Activated CD4-positive, alpha-beta T cell treated with anti-CD3 and anti-CD28 coated beads for 24 hours (primary cell): Measurements from ENCODE around the gene MDK.

Experiments
- DNase-seq, 2 donors: peaks; one replicate each; pipeline ENCODE4 v3.0.0-alpha.2; 2020; ENCODE audit warnings: low read depth in 2 of 2

Gene MDK

DNA sequence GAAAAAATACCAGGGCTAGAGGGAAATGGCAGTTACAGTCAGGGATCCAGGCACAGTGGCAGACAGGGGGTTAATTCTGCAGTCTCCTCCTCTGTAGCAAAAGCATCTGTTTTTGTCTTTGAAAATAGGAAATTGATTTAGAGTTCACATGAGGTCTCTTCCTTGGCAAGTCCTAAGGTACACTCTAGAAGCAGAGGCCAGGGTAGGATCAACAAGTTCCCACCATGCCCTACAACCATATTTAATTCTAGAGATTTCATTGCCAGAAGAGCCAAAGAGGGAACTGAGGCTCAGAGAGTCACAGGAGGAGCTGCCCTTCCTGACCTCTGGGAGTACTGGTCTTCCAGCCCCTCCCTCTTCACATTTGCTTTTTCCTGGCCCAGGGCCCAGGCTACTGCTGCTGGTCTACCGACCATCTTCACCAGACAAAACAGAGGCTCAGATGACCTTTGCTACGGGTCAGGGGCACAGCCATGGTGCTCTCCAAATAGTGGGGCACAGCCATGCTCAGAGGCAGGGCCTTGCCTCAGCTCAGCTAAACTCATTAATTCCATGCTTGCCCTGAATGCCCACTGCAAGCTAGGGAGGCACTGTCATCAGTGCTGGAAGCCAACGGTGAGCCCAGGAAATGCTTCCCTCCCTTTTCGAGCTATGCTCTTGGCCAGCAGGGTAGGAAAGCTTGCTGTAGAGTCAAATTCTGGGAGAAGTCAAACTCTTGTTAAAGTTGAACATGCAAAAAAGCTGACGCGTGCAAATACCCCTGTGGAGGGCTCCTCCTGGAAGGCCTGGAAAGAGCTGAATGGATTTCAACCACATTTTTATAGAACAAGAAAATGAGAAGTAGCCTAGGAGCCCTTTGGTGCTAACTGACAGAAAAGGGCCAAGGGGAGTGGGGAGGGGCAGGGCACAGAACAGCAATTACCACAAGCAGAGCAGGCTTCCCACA is 21.8 kb downstream of the MDK start:
- DNase-seq: no peak

DNA sequence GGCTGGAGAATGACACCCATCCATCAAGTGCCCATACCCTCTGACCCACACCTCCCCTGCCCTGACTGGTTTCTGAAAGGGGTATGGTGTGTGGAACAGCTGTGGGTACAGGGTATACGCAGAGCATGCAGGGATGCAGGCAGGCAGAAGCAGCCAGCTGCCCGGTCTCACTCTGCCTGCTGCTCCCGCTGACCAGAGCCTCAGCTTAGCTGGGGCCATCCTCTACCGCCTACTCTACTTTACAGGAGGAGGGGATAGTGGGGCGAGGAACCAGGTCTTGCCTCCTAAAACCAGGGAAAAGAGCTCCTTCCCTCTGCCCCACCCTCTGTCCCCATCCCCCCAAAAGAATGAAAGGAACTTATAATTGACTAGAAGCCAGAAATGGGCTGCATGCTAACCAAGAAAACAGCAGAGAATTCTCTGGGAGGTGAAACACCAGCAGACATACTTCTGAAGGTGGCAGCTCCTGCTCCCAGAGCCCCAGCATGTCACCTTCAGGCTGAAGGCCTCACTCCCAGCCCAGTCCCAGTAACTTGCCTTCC is 23.1 kb downstream of the MDK start:
- DNase-seq: no peak

DNA sequence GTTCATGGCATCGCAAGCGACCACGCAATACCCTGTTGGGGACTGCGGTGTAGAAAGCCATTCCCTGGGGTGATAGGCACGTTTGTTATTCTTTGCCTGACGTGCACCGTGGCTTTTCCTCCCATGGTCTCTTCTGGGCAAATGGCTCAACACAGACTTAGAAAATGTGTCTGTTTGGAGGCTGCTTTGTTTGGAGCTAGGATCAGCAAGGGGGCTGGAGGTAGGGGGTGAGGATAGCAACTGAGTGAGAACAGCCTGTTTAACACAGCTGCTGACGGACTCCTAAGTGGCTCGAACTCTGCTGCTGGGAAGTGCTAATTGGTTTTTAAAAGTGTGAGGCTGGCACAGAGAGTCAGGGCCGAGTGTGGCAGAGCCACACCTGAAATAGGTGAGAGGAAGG is 26.2 kb downstream of the MDK start:
- DNase-seq: no peak

DNA sequence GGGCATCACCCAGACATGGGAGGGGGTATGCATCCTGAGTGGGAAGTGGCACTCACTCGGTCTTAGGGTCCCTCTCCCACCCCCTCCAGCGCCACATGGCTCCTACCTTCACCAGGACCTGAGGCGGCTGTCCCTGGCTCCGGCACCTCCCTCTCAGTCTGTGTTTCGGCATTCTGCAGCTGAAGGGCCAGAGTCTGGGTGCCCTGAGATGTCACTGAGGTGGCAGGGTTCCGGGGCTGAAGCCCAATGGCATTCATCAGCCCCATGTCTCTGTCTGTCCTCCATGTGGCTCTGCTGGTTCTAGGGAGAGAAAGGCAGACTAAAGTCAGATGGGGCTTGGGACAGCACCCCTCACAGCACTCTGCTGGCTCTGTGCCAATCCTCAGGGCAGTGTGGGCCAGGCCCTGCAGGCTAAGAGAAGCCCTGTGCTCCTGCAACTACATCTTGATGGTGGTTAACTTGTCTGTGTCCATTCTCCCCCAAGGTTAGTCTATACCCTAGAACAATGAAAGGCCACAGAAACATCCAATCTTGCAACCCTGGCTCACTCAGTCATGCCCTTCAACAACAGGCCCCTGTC is 27.0 kb downstream of the MDK start:
- no peak for DNase-seq

DNA sequence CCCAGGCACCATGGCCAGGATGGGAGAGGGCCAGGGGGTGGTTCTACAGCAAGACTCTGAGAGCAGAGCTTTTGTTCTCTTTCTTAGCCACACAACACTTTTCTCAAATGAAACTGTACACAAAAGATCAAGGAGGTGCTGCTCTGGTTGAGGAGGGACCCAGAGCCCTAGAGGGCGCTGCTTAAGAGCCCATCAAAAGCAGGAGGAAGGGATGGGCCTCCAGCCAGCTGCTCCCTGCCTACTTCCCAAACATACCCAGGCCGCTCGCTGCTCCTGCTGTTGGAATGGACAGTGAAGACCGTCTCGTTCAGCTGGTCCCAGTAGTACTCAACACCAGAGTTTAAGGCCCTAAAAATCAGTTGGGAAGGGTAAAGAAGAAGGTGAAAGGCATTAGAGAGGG is 28.6 kb downstream of the MDK start:
- DNase-seq: no peak

DNA sequence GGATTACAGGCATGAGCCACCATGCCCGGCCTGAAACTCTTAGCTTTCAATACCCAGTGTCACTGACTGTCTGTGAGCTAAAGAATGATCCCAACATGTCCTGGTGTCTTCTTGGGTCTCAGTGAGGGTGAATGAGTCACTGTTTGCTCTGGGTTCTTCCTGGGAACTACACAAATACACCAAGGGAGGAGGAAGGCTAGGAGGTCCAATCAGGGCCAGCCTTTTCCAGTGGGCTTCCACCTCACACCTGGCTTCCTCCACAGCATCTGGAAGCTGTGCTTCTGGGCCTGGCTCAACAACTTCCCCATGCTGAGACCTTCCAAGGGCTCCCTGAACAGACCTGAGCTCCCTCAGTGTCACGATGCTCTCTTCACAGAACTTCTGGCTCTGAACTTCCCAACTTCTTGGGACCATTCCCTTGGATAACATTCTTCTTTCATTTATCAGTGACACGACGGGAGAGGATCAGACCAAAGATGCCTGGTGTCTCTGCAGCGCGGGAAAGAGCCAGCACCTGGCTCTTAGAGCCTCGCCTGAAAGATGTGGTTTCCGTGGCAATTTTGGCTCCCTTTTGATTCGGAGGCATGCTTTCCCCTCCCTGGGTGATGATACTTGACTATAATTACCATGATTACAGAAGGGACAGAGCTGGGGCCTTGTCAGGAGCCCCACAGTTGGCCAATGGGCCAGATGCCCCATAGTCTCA is 32.4 kb downstream of the MDK start:
- DNase-seq: no peak

DNA sequence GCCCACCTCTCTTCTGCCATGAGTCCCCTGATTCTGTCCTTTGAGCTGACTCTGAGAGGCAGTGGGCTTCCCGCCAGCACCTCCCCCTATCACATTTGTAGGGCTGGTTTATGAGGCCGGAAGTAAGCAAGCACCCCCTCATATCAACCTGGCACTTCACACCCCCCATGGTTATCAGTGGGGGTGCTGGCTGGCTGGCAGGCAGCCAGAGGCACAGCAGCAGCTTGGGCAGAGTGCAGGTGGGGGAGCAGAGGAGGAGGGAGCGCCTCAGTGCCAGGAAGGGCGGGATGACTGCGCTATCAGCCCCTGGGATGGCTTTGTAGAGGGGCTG is 33.0 kb downstream of the MDK start:
- no peak for DNase-seq

DNA sequence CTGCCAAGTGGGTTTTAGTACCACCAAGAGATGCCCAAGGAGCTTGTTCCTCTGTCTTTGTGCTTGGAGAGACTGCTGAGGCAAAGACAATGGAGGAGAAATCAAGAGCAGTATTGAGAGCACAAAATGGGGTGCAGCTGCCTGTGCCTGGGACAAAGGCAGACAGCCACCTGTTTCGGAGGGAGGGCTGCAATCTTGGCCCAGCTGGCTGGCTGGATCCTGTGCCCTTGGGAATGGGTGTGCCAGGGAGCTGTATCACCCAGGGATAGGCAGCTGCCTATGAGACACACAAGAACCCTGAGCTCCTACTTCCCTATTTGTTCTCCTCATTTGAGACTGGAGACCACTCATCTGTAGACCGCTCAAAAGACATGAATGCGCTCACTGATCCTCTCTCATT is 33.4 kb downstream of the MDK start:
- DNase-seq: no peak

DNA sequence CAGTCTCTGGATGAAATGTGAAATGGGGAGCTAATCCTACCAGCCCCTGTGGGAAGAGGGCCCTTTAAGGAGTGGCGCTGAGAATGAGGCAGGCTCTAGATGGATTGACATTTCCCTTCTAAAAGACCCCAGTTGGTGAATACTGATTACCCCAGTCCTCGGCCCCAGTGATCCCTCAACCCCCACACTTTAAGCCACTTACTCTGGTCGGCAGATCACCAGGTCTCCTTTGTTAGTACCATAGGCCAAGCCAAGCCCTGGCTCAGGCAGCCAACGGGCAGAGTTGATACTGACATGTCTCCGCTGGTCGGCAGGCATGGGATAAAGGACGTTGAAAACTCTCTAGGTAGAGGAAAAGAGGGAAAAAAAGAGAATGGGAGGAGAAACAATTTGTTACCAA is 36.2 kb downstream of the MDK start:
- no peak for DNase-seq

DNA sequence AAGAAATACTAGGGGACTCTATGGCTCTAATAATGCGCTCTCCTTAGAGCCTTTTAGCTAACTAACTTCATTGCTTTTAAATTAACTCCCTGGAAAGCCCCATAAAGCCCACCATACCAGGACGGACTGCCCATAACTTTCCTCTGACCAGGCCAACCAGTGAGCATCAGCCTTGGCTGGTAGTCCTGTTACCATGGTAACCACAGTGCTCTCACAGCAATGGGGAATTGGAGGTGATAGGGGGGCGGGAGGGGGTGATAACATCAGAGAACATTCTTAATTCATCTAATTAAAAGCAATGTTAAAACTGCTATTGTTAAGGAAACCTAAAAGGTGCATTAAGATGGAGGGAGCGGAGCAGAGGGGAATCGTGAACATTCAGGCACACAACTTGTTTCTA is 37.3 kb downstream of the MDK start:
- DNase-seq: no peak

DNA sequence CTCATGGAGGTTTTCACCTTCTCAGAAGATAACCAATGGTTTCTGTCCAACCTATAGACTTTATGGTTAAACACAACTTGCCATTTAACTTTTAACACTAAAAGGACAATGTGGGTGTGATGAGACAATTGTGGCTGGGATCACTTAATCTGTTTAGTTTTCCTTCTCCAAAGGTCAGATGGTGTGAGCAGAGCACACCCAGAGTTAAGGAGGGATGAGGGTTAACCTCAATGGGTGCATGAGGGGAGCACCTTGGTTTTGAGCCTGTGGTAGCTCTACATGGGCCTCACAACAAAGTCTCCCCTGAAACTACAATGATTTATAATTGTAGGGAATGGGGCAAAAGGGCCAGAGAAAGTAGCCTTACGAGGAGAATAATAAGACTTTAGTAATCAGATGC is 39.0 kb downstream of the MDK start:
- DNase-seq: no peak

DNA sequence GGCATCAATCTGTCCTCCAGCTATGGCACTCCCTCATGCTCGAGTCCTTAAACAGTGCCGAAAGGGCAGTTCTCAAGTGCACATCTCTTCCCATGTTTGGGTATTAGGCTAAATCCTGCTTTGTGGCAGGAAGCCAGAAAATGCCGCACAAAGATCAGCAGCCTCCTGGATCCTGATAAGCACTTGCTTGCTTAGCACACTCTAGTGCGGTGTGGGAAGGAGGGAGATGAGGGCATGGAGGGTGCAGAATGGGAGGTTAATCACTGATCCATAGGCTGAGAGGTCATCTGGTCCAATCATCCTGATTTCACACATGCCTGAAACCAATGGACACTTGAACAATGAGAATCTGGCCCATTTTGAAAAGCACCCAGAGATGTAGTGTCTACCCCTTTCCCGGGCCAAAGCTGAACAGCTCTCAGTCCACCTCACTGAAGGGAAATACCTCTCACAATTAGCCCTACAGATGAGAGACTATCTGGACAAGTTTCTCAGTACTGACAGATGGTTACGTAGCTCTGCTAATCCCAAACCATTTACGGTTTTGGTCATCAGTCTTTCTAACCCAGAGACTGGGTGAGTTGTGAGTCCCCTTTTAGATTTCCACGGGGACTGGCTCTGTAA is 39.9 kb downstream of the MDK start:
- DNase-seq: no peak

DNA sequence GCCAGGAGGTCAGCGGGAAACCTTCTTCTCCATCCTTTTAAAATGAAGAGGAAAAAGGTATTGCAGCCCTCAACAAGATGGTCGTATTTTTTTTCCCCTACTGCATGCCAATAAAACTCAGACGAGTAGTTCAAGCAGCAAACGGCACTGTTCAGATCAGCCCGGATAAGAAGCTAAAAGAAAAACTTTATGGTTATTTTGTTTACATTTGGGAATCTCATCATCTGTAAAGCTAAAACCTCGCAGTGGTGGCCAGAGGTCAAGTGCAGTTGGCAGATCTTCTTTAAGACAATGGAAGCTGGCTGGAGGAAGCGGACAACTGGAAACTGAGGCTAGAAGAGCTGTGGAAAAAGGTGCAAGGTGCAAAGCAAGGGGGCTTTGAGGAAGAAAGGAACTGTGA is 41.1 kb downstream of the MDK start:
- no peak for DNase-seq

DNA sequence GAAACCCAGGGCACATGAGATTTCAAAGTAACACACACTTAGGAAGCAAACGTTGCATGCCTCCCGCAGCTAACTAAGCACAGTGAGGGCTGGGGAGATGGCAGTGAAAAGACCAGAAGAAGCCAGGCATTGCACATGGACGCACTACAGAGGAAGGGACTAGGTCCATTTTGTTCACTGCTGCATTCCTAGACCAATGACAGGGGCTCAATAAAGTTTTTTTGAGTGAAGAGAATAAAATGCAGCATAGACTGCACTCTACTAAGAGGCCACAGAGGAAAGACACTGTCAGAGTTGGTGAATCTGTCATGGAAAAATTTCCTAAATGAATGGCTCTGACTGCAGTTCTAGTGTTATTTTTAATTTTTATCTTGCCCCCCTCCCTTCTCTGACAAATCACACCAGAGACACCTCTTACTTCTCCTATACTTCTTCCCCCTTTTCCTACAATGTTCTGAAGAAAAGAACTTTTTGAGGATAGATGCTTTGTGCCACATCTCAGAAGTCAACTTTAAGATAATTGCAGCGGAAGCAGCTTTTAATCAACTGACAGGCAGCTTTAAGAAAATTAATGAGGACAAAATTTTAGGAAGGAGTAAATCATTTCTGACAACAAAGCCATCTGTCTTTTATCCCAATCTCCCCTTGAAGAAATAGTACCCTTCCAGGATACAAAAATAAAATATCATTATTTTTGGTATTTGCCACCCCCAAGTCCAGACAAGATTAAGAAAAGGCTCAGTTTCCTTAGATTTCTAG is 44.9 kb downstream of the MDK start:
- DNase-seq: no peak

DNA sequence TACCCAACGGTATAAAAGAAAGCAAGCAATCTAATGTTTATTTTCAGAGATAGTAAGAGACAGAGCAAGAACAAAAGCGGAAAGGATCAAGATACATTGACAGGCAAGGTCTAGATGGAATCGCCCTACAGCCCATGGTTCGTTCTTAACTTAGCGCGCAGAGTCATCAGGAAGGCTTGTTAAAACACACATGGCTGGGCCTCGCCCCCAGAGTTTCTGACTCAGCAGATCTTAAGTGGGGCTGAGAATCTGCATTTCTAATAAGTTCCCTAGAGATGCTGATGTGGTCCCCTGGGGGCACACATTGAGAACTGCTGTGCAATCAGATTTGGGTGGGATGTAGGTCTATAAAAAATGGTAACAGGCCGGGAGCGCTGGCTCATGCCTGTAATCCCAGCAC is 45.9 kb downstream of the MDK start:
- no peak for DNase-seq

DNA sequence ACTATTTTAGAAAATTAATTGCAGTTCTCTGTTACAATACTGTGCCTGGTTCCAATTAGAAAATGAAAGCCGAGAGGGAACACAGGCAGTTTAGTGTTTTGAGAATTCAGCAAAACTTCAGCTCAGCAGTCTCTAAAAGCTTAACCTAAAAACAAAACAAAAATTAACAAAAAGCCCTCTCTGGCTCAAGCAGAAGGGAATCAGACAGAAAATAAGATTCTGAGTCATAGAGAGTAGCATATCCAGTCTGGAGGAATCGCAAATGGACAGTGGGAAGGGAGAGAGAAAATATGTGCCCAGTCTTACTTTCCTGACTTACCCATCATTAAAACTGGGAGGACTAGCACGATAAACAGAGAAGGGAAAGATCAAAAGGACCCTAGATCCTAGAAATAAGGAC is 48.2 kb downstream of the MDK start:
- DNase-seq: no peak

DNA sequence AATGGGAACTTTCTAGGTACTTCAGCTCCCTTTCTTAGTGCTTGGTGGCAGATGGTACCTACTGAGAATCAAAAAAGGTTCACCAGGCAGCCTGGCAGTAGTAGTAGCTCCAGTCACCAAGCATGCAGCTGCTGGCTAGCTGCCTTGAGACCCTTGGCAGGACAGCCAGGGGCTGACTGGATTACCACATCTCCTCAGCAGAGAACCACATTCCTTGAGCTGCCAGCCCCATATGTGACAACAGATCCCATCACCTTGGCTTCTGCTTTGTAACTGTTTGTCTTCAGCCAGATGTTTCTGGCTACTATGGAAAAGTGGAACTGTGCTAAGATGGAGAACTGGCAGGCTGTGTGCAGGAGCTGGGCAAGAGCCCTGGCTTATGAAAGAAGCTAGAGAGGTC is 49.7 kb downstream of the MDK start:
- DNase-seq: no peak
